ENCODE measurements around the gene NBEAL1.
"Not testable (repeated sequence)": the region's sequence is repeated elsewhere in the genome, so short reads cannot be mapped to it uniquely, and the experiment has no call there.

NBEAL1 gene

GRCh38 chr2:203014456-203015199 is at the start of gene NBEAL1:
NBEAL1 (plus strand) TSS chr2:203014875; CDS start chr2:203016385, 1,510 bp downstream.
- DNase-seq = peak; percentile 93

DNA sequence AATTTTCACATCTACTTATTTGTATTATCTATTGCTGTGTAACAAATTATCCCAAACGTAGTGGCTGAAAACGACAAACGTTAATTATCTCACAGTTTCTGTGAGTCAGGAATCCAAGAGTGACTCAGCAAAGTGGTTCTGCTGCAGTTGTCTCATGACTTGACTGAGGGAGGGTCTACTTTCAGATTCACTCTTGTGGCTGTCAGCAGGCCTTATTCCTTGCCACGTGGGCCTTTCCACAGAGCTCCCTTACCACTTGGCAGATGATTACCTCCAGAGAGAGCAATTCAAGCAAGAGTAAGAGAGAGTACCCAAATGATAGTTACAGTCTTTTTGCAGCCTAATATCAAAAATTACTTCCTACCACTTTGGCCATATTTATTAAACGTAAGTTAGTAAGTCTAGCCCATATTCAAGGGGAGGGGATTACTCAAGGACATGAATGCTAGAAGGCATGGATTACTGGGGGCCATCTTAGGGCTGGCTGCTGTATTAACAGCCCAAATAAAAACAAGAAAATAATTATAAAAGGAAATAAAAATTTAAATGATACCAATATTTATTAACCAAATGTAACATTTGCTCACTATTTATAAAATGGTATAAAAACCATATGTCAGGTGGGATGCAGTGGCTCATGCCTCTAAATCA is 48.7 kb upstream of the NBEAL1 start:
- DNase-seq = no peak

- DNase-seq = not testable (repeated sequence)
Observed at GRCh38 chr2:202969404-202969803, 45.3 kb upstream of the NBEAL1 start.

DNA sequence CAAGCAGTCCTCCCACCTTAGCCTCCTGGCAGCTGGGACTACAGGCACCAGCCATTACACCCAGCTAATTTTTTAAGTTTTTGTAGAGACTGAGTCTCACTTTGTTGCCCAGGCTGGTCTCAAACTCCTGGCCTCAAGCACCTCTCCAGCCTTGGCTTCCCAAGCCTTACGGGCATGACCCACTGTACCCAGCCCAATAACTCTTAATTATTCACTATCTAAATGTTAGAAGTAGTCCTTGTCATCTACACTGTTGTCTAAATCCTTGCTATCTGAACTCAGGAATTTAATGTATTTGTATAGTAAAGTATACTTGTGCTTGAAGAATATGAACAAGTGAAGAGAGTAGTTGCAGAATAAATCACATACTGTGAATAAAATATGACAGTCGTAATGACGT is 37.9 kb upstream of the NBEAL1 start:
- DNase-seq = no peak

GRCh38 chr2:202982779-202983491 is 31.7 kb upstream of the NBEAL1 start:
- no peak for DNase-seq

DNA sequence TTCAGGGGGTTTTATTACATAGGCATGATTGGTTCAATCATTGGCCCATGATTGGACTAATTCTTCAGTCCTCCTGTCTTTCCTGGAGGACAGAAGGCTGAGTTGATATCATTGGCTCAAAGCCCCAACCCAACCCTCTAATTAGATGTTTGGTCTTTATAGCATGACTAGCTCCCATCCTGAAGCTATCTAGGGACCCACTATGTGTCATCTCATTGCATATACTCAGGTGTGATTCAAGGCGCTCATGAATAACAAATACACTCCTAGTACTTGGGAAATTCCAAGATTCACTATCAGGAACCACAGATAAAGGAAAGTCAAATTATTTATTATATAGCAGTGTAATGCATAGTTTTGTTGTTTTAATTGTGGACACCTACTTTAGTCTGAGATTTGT is 24.9 kb upstream of the NBEAL1 start:
- DNase-seq = no peak

- DNase-seq = no peak
Observed at GRCh38 chr2:202990501-202990900, 24.2 kb upstream of the NBEAL1 start.

GRCh38 chr2:202997113-202997512 is 17.6 kb upstream of the NBEAL1 start:
- not testable (repeated sequence) for DNase-seq

- no peak for DNase-seq
Observed at GRCh38 chr2:203002054-203002821, 12.4 kb upstream of the NBEAL1 start.

GRCh38 chr2:203003716-203004115 is 11.0 kb upstream of the NBEAL1 start:
- no peak for DNase-seq

DNA sequence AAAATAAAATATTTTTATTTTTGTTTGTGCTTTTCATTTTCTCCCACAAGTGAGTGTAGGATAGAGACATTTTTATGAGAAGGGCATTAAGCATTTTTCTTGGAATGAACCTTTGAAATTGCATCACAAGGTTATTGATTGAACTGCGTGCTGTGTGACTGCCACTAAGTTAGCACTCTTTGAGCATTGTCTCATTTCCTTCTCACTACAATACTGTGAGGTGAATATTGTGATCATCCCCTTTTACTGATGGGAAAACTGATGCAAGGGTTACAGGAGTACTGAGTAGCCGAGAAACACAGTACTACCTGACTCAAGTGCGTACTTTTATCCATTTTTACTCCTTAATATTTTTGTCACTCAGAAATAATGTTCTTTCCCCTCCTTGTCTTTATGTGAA is 2.0 kb downstream of the NBEAL1 start:
- no peak for DNase-seq

- DNase-seq = no peak
Observed at GRCh38 chr2:203018181-203018580, 3.5 kb downstream of the NBEAL1 start.

DNA sequence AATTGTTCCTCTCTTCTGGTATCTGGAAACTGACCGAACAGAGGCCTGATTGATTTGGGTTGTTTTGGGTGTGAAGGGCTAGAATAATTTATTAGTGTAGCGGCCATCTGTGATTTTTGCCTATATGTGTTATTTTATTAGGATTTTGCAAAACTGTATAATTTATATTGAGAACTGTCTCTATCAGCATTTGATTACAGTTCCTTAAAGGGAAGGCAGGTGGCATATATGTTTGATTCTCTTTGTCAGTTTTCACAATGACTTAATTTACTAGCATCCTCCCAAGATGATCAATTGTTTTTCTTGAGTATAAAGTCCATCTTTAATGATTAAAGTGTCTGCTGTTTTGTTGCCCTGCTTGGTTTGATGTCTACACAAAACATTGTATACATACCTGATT is 4.5 kb downstream of the NBEAL1 start:
- no peak for DNase-seq

DNA sequence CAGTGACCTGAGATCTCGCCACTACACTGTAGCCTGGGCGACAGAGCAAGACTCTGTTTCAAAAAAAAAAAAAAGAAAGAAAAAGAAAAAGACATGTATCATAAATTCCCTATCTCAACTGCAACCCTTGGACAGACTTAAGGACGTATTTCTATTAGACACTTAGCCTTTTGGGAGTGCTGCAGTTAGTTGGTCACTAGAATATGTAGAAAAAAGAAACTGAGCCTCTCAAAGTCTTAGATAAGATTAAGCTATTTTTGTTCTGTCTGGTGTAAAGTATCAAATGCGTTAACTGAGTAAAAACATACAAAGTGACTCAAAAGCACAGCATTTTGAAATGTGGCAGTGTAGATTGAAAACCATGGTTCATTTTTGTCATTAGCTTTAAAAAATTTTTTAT is 7.3 kb downstream of the NBEAL1 start:
- DNase-seq = no peak

- no peak for DNase-seq
Observed at GRCh38 chr2:203022751-203023150, 8.1 kb downstream of the NBEAL1 start.

DNA sequence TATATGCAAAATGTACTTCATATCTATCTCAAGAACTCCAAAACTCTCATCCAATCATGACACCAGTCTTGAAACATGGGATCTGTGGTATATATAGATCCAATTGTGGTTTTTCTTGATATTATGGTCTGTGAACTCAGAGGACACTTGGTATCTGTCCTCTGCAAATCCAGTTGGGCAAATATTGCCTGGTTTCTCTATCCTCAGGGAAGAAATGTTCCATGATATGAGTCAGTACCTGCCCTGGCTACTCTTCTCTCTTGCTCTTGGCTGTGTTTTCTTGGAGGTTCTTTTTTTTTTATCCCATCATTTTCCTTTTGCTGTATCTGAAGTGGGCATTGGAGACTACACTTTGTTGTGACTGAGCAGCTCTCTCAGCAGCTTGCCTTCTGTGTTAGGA is 10.9 kb downstream of the NBEAL1 start:
- no peak for DNase-seq

DNA sequence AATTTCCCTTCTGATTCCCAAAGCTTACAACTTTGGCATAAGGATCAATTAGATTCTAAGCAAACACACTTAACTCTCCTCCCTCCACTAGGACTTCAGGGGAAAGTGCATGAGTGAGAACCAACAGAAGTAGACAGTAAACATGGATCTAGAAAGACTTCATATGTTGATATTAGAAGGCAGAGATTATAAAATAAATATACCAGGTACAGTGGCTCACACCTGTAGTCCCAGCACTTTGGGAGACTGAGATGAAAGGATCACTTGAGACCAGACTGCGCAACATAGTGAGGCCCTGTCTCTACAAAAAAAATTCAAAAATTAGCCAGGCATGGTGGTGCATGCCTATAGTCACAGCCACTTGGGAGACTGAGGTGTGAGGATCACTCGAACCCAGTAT is 15.9 kb downstream of the NBEAL1 start:
- DNase-seq = no peak

DNA sequence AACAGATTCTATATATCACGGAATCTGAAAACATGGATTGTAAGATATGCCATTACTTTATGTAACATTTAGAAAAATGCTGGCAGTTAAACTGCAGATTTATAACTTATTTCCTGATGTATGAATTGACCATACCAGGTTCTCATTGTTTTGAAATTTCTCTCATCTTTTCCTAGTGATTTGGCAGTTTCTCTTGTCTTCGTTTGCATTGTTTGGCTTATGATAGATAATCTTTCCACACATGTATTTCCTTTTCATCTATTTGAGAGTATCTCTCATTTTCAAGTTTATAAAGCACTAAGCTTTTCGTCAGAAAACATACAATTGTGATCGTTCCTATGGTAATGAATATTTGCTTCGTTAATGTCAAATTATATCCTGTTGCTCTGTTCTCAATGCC is 16.3 kb downstream of the NBEAL1 start:
- DNase-seq = no peak

GRCh38 chr2:203033395-203033794 is 18.7 kb downstream of the NBEAL1 start:
- DNase-seq = no peak

GRCh38 chr2:203035879-203036470 is 21.3 kb downstream of the NBEAL1 start:
- no peak for DNase-seq

DNA sequence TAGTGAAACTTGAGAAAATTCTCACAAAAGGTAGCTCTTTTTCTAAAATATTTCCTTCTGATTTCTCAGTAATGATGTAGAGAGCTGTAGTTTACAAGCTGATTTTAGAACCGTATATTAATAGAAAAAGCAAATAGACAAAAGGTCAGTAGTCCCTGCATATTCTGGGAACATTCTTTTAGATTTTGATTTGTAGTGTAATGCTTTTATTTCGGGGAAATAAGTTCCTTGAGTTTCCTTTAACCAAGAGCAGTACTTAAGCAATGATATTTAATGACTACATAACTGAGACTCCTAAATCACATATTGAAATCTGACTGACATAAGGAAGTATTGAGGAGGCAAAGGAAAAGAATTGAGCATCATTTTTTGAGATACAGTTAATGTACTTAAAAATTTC is 22.4 kb downstream of the NBEAL1 start:
- DNase-seq = no peak

GRCh38 chr2:203038586-203038985 is 23.9 kb downstream of the NBEAL1 start:
- DNase-seq = no peak

DNA sequence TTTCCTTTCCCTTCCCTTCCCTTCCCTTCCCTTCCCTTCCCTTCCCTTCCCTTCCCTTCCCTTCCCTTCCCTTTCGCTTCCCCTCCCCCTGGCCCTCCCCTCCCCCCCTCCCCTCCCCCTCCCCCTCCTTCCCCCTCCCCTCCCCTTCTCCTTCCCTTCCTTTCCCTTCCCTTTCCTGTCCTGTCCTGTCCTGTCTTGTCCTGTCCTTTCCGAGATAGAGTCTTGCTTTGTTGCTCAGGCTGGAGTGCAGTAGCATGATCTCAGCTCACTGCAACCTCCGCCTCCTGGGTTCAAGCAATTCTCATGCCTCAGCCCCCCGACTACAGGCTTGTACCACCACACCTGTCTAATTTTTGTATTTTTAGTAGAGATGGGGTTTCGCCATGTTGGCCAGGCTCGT is 24.5 kb downstream of the NBEAL1 start:
- not testable (repeated sequence) for DNase-seq
